GM19372 (cell line): ENCODE results near the gene PLEKHF1.
"Not testable (repeated sequence)": the region's sequence is repeated elsewhere in the genome, so short reads cannot be mapped to it uniquely, and the experiment has no call there.

ENCODE experiments used
- ATAC-seq: cut with Tn5 transposase; IDR thresholded peaks from one replicate; pipeline ENCODE4 v1.9.1; 2021; ENCODE audit warnings: mild to moderate bottlenecking, low read depth, moderate library complexity; ENCODE audit not compliant: unreplicated experiment

PLEKHF1 gene

DNA sequence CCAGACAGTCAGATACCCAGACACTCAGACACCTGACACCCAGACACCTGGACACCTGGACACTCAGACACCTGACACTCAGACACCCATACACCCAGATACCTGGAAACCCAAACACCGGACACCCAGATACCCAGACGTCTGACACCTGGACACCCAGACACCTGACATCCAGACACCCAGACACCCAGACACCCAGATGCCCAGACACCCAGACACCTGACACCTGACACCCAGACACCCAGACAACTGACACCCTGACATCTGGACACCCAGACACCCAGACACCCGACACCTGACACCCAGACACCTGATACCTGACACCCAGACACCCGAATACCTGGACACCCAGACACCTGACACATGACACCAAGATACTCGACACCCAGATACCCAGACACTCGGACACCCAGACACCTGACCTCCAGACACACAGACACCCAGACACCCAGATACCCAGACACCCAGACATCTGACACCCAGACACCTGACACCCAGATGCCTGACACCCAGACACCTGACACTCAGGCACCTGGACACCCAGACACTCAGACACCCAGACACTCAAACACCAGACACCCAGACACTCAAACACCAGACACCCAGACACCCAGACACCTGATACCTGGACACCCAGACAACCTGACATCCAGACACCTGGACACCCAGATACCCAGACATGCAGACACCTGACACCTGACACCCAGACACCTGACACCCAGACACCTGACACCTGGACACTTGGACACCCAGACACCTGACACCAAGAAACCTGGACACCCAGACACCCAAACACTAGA, 30.7 kb downstream of the PLEKHF1 start:
- no peak for ATAC-seq

GRCh38 chr19:29696565-29696846, 31.2 kb downstream of the PLEKHF1 start:
- no peak for ATAC-seq

- ATAC-seq: no peak
Measured at GRCh38 chr19:29697523-29698261, 32.4 kb downstream of the PLEKHF1 start.

- no peak for ATAC-seq
Measured at GRCh38 chr19:29699861-29700260, 34.6 kb downstream of the PLEKHF1 start.

GRCh38 chr19:29700498-29700897, 35.2 kb downstream of the PLEKHF1 start:
- ATAC-seq: no peak

GRCh38 chr19:29702161-29702962, 37.1 kb downstream of the PLEKHF1 start:
- ATAC-seq: no peak

DNA sequence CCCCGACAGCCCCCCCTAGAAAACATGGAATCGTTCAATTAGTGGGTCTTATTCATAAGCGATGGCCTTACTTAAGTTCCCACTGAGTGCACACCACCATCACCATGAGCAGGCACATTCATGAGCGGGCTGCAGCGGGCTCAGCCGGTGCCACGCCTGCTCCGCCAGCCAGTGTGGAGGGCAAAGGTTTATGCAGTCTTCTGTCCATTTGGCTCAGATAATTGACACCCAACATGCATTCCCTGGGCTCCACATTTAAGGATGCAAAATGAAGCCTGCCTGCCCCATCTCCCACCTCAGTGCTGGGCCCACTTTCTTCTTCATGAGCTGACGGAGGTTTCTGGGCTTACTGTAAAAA, 37.7 kb downstream of the PLEKHF1 start:
- no peak for ATAC-seq

DNA sequence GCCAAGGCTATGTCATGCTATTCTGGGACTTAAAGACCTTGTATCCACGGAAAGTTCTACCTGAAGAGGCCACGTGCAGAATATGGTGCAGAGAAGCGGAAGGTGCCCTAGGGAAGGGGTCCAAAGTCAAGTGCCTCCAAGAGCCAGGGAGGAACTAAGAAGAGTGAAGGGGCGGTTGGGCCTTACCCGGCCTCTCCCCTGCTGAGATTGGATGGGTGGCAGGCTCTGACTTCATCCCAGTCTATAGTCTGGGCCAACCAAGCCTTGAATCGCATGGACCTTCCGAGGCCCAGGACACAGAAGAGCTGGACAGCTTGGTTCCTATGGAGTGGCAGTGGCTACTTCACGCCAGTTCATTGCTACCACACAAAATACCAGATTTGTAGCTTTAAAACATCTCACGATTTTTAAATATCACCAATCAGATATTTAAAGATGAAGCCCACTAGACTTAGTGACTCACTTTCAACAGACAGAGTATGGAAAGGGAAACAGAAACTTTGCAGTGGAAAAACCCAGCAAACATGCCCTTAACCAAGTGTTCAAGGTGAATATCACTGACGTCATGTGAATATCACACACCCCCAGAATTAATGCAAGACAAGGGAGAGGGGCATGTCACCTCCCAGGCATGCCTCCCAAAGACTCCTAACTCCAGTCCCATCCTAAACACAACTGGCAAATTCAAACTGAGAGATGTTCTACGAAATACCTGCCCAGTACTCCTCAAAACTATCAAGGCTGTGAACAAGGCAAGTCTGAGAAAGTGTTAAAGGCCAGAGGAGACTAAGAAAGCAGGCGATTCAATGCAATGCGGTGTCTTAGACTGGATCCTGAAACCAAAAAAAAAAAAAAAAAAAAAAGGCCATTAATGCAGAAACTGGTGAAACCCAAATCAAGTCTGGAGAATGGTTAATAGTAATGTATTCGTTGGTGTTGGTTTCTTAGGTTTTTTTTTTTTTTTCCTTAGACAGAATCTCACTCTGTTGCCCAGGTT, 39.6 kb downstream of the PLEKHF1 start:
- peak; percentile 64 for ATAC-seq

DNA sequence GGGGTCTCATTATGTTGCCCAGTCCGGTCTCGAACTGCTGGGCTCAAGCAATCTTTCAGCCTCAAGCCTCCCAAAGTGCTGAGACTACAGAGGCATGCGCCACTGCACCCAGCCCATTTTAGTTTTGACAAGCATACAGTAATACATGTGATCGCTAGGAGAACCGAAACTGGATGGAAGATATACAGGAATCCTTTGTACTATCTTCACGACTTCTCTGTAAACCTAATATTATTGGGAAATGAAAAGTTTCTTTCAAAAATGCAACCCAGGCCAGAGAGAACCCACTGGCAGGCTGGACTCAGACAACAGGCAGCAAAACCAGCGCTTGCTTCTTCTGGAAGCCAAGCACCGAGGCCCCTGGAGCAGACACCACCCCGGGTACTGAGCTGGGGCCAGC, 40.4 kb downstream of the PLEKHF1 start:
- no peak for ATAC-seq

- ATAC-seq: no peak
Measured at GRCh38 chr19:29706635-29707034, 41.4 kb downstream of the PLEKHF1 start.

- no peak for ATAC-seq
Measured at GRCh38 chr19:29708554-29709439, 43.5 kb downstream of the PLEKHF1 start.

DNA sequence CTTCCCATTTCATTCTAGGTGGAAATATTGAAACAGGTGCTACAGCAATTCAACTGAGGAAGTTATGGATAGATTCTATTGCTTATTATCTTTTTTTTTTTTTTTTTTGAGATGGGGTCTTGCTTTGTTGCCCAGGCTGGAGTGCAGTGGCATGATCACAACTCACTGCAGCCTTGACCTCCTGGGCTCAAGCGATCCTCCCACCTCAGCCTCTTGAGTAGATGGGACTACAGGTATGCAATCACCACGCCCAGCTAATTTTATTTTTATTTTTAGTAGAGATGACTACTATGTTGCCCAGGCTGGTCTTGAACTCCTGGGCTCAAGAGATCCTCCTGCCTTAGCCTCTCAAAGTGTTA, 44.2 kb downstream of the PLEKHF1 start:
- not testable (repeated sequence) for ATAC-seq

DNA sequence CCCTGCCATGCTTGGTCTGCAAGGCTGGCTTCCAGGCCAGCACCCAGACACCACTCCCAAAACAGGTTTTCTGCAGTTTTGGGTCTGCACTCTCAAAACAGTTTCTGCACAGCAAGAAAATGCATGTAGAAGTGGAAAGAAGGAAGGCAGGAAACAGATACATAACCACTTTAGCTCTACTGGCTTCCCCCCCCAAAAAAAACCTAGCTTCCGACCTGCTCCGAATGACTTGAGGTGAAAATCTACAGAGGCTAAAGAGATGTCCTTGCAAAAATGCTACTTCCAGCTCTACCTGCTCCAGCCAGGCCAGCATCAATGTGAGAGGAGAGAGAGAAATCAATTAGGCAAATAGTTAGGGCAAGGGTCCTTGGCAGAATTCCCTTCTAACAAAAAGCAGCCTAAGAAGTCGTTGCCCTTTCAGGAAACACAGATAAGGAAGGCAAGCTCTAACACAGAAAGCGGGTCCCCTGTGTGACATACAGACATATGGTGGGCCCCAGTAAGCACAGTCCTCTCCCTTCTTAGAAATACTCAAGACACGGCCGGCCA, 46.4 kb downstream of the PLEKHF1 start:
- ATAC-seq: no peak

- ATAC-seq: no peak
Measured at GRCh38 chr19:29712744-29713516, 47.7 kb downstream of the PLEKHF1 start.

GRCh38 chr19:29714371-29714952, 49.2 kb downstream of the PLEKHF1 start:
- ATAC-seq: peak; percentile 20

DNA sequence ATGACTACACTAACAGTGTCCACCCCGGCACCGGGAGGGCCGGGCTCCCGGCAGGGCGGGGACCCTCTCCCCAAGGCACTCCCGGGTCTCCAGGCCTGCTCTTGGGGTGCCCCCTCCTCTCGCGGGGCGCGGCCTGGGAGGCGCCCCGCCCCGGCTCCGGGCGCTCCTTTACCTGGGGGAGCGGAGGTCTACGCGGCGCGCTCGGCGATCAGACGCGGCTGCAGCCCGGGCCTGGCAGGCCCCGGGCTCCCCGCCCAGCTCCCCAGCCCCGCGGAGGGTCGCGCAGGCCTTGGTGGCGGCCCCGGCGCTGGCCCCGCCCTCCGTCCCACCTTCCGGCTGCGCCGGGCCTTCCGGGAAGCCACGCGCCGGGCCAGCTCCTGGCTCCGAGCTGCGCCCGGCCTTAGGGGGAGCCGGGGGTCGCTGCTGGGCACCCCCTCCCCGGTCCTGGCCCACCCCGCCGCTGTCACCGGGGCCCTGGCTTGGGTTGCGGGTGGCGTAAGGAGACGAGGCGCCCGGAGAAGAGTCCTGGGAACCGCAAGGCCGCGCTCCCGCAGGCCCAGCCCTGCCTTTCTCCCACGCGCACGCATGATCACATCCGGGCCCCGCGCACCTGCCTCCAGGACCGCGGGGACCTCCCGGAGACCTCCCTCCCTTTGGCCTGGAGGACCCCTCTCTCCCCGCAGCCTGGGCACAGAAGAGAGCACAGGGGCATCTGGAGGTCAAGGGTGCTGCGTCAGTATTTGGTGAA, 49.9 kb downstream of the PLEKHF1 start, which contains the start of gene C19orf12:
Gene C19orf12 (minus strand): TSS at position 309 of the 748 bp plus-strand sequence. CDS start 6,848 bp downstream, outside the sequence.
- ATAC-seq: peak; percentile 58
